Activated T-helper 9 cell treated with anti-CD3 and anti-CD28 coated beads, Interleukin-2, amount 50 U/mL, for 16 hours (primary cell): ENCODE data around the gene DDI2.
"Not testable (repeated sequence)": the region's sequence is repeated elsewhere in the genome, so short reads cannot be mapped to it uniquely, and the experiment has no call there.

Experiments
- DNase-seq: peaks from one replicate; pipeline ENCODE4 v3.0.0-alpha.2; 2020; ENCODE audit warnings: low read depth

Gene DDI2

DNA sequence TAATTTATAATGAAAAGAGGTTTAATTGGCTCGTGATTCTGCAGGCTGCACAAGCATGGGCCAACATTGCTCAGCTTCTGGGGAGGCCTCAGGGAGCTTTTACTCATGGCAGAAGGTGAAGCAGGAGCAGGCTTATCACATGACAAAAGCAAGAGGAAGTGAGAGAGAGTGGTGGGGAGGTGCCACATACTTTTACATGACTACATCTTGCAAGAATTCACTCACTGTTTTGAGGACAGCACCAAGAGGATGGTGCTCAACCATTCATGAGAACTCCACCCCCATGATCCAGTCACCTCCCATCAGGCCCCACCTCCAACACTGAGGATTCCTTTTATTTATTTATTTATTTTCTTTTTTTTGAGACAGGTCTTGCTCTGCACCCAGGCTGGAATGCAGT, 61.3 kb downstream of the DDI2 start:
- no peak for DNase-seq

DNA sequence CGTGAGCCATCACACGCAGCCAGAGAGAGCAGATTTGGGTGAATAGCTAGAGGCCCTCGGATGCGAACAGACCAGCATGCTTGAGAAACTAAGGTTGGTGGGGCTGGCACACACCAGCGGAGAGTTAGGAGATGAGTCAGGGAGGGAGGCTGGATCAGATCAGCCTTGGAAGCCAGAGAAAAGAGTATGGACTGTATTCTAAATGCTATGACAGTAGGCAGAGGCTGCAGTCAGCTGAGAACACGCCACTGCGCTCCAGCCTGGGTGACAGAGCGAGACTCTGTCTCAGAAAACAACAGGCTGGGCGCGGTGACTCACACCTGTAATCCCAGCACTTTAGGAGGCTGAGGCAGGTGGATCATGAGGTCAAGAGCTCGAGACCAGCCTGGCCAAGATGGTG, 62.9 kb downstream of the DDI2 start:
- no peak for DNase-seq

GRCh38 chr1:15680561-15681348, 63.5 kb downstream of the DDI2 start:
- no peak for DNase-seq

DNA sequence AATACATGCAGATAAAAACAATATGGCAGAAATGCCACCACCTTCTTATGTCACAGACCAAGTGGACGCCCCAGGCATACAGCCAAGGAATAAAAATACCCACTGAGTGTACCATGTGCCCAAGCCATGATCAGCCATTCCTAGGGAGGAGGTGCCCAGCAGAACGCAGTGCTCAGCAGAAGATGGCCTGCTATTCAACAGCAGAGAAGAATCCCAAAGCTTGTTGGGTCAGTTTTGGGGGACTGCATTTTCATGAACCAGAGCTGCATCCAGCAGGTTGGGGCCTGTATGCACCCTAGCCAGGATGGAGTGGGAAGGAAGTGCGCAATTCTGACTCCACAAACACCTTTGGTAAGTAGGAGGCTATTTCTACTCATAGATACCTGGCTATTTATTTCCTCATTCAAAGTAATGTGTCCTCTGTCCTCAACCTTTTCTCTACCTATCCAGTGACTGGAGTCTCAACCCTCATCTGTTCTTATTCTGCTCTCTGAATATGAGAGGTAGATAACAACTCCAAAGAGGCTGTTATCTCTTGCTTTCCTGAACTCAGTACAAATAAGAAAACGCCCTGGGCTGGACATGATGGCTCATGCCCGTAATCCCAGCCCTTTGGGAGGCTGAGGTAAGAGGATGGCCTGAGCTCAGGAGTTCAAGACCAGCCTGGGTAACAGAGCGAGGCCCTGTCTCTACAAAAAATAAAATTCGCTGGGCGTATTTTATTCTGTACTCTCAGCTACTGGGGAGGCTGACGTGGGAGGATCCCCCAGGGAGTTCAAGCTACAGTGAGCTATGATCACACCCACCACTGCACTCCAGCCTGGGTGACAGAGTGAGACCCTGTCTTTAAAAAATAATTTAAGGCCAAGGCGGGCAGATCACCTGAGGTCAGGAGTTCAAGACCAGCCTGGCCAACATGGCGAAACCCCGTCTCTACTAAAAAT, 64.4 kb downstream of the DDI2 start:
- DNase-seq, result no peak

DNA sequence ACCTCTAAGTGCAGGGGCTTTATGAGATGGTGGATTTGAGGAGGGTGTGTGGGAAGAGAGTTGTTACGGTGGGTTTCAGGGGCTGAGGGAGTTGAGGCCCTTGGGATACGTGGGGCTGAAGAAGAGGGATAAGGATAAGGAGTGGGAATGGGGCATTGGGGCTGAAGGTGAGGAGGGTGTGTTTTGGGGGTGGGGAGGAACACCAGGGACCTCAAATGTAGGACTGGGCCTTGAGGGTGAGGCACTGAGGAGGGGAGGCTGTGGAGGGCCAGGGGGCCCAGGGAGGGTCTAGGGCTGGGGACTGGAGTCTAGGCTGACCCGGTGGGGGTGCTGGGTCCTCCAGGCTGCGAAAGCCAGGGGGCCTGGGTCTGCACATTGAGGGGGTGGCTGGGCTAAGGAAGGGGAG, 65.7 kb downstream of the DDI2 start:
- no peak for DNase-seq

DNA sequence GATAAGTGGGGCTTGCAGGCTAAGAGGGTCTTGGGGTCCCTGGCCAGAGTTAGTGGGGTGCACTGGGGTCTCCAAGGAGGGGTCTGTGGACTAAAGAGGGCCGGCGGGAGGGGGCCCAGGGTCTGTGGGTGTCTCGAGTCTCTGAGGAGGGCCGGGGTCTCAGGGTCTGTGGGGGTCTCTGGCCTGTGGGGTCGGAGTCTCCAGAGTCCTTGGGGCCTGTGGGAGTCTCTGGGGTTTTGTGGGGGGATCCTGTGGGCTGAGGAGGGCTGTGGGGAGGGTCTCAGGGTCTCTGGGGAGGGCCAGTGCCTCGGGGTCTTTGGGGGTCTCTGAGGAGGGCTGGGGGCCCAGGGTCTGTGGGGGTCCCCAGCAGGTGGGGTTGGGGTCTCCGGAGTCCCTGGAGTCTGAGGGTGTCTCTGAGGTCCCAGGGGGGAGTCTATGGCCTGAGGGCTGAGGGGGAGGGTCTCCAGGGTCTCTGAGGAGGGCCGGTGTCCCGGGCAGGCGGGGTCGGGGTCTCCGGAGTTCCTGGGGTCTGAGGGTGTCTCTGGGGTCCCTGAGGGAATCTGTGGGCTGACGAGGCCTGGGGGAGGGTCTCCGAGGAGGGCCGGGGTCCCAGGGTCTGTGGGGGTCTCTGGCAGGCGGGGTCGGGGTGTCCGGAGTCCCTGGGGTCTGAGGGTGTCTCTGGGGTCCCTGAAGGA, 66.2 kb downstream of the DDI2 start:
- no peak for DNase-seq

DNA sequence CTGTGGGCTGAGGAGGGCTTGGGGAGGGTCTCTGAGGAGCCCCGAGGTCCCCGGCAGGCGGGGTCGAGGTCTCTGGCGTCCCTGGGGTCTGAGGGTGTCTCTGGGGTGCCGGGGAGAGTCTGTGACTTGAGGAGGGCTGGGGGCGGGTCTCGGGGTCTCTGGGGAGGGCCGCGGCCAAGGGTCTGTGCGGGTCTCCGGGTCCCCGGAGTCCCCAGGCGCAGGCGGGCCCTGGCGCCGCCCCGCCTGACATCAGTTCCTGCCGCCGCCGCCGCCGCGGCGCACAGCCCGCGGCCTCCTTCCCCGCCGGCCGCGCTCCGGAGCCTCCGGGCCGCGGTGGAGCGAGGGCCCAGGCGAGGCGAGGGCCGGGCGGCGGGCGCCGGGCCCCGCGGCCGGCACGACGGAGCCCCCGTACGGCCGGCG, 66.8 kb downstream of the DDI2 start, which contains the start of gene PLEKHM2:
PLEKHM2 (plus strand) TSS at position 279 of the 420 bp plus-strand sequence. CDS start 239 bp downstream, outside the sequence.
- peak; percentile 22 for DNase-seq

- DNase-seq, result peak; percentile 10
Measured at GRCh38 chr1:15684468-15685291, 67.4 kb downstream of the DDI2 start.

GRCh38 chr1:15685820-15686219, 68.6 kb downstream of the DDI2 start:
- no peak for DNase-seq

- DNase-seq, result no peak
Measured at GRCh38 chr1:15687446-15687845, 70.2 kb downstream of the DDI2 start.

GRCh38 chr1:15690317-15690716, 73.1 kb downstream of the DDI2 start:
- no peak for DNase-seq

DNA sequence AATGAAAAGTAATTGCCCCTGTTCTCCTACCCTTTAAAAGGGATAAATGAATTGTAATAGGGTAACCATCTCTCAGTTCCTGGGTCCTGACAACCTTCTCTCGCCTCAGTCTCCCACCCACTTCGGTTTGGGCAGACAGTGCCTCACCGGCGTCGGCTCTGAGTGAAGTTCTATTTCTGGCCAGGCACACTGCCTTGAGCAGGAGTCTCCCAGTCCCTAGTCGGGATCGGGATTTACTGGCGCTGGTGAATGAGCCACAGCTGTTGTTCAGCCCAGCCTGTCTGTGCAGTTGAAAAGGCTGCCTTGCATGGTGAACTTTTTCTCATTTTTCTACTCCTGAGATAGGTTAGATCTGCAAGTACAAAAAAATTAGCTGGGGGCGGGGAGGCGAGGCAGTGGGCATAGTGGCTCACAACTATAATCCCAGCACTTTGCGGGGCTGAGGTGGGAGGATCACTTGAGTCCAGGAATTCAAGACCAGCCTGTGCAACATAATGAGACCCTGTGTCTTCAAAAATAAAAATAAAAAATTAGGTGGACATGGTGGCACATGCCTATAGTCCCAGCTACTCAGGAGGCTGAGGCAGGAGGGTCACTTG, 74.3 kb downstream of the DDI2 start:
- no peak for DNase-seq

DNA sequence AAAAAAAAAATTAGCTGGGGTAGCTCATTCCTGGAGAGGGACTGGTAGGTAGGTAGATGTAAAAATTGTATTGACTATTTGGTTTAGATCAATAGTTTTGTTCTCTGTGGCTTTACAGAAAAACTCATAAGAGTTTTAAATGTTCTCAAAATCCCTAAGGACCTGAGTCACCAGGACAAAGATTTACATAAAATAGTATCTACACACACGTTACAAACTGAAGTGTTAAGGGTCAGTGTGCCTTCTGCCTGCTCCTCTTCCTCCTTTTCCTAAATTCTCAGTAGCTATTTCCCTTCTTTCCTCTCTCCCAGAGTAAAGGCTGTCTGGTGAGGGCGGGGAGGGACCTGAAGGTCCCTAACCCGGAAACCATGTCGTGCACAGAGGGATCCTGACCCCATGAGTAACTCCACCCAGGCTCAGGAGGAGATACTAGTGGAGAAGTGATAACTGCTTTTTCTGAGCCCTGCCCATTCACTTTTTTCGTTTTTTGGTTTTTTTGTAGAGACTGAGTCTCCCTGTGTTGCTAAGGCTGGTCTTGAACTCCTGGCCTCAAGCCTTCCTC, 74.9 kb downstream of the DDI2 start:
- DNase-seq, result no peak

DNA sequence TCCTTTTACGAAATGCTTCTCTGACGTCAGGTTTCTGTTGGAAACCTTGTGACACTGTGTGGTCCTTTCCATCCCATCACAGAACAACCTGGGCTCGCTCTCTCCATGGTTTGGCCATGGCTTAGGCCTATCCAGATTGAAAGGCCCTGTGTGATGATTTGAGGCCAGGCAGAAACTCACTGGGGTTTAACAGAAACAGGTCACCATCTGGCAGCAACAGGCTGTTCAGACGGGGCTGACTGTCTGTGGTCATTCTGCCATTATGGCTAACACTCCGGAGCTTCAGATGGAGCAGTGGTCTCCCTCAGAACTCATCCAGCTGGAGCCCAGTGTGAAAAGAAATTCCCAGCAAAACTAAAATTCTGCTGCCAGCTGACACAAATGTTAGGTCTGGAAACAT, 76.1 kb downstream of the DDI2 start:
- no peak for DNase-seq

DNA sequence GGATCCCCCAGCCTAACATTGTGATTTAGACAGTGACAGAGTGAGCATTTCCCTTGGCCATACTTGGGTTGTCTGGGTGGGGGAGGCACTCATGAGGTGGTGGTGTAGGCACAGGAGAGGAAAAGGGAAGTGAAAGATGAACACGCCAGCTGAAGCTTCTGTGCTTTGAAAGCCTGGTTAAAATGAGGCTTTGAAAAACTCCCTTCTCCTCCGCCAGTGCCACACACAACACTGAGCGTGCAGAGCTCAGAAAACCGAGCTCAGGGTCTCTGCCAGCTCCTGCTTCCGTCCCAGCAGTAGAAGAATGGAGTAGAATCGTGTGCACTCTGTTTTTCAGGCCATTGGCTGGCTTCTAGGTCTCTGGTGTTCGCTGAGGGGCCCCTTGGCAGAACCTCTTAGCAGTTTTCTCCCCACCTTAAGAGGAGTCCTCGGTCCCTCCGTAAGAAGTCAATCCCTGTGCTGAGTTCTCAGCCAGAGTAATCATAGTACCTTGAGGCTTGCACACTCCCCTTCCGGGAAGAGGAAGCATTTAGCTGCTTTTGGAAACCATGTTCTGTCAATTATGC, 79.8 kb downstream of the DDI2 start:
- DNase-seq, result no peak

DNA sequence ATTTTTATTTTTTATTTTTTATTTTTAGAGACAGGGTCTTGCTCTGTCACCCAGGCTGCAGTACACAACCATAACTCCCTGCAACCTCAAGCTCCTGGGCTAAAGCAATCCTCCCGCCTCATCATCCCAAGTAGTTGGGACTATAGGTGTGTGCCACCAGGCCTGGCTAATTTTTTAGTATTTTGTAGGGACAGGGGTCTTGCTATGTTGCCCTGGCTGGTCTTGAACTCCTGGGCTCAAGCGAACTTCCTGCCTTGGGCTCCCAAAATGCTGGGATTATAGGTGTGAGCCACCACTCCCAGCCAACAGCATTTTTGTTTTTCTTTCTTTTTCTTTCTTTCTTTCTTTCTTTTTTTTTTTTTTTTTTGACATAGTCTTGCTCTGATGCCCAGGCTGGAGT, 80.9 kb downstream of the DDI2 start:
- DNase-seq, result no peak

DNA sequence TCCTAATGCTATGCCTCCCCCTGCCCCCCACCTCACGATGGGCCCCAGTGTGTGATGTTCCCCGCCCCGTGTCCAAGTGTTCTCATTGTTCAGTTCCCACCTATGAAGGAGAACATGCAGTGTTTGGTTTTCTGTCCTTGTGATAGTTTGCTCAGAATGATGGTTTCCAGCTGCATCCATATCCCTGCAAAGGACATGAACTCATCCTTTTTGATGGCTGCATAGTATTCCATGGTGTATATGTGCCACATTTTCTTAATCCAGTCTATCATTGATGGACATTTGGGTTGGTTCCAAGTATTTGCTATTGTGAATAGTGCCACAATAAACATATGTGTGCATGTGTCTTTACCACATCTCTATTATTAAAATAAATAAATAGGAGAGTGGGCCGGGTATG, 82.1 kb downstream of the DDI2 start:
- DNase-seq, result not testable (repeated sequence)

GRCh38 chr1:15700508-15700907, 83.2 kb downstream of the DDI2 start:
- DNase-seq, result no peak

DNA sequence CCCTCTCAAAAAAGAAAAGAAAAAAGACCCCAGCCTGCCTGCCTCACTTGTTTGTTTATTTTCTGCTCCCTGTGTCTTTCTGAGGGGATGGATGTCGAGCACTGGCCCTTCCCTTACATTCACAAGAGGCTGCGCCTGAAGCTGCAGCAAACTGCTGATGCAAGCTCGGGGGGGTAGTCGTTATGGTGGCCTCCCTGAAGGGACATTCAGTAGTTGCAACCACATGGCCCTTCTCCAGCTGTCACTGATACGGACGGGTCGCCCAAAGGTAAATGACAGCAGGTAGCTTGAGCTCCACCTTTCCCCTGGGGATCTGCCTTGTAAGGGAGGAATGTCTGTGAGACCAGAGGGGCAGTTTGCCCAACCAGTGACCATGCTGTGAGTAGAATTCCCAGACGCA, 84.5 kb downstream of the DDI2 start:
- DNase-seq, result no peak
